Stimulated activated CD8-positive, alpha-beta memory T cell treated with anti-CD3 and anti-CD28 coated beads, Interleukin-7, amount 100 ng/mL, for 4 hours (primary cell): ENCODE results near the gene RABAC1.

Experiments used
- DNase-seq, 2 donors: peaks; one replicate each; pipeline ENCODE4 v3.0.0-alpha.2; 2020; ENCODE audit warnings: low read depth in 2 of 2

RABAC1 gene

DNA sequence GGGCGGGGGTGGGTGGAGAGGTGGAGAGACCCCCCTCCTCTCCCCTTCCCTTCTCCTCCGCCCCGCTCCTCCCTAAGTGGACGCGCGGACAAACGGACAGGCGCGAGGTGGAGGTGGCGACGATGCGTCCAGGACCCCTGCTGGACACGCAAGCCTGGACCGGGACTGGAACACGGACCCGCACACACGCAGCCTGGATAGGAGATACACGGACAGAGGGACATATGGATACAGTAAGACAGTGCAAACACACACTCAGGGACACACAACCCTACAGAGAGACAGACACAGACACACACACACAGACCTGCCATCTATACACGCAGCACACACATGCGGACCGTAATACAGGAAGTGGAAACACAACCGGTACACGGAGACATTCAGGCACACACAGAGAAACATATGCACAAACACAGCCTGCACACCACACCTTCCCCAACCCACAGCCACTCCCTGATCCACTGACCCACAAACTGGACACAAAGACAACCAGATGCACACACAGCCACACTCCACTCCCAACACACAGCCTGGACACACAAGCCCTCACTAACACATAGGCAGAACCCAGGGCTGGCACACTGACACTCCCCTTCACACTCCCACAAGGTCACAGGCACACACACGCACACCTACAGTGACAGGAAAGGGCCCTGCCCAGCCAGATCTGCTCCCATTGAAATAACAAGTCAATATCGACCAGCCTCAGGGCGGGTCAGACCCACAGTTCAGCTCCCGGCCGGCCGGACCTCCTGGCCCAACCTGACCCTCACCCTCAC, 30.2 kb downstream of the RABAC1 start:
- DNase-seq = no peak

- DNase-seq = peak in 1 of 2 donors; percentile 44
Measured at GRCh38 chr19:41928221-41928683, 30.9 kb downstream of the RABAC1 start, which contains the start of gene ERFL. Gene ERFL (minus strand): TSS chr19:41928449. CDS start chr19:41912919, 15,530 bp downstream.

DNA sequence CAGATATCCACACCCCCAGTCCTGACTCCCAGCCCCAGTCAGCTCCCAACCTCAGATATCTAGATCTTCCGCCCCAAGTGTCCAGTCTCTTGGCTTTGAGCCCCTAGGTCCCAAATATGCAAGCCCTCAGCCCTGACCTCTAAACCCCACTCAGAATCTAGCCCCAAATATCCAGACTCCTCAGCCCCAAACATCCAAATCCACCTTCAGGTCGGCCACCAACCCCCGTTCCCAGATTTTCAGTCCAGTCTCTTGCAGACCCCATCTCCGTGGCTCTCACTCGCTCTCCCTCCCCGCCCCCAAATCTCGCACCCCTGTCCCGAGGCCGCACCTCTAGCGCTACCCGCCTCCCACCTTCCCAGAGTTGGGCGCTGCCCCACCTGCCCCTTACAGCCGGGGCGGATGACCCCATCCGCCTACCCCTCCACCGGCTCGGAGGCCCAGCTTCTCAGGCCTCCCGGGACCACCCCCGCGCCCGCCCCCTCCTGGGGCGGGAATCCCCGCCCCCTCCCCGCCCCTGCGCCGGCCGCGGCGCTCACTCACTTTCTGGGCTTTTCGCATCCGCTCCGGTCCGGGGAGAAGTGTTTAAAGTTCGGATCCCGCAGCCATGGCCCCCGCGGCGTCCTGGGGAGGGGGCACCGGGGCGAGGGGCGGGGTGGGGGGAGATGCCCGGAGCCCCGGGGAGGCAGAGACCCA, 31.5 kb downstream of the RABAC1 start:
- peak in 1 of 2 donors; percentile 42 for DNase-seq

- DNase-seq = no peak
Measured at GRCh38 chr19:41926763-41927496, 32.2 kb downstream of the RABAC1 start.

- DNase-seq = no peak
Measured at GRCh38 chr19:41926028-41926762, 32.9 kb downstream of the RABAC1 start.

DNA sequence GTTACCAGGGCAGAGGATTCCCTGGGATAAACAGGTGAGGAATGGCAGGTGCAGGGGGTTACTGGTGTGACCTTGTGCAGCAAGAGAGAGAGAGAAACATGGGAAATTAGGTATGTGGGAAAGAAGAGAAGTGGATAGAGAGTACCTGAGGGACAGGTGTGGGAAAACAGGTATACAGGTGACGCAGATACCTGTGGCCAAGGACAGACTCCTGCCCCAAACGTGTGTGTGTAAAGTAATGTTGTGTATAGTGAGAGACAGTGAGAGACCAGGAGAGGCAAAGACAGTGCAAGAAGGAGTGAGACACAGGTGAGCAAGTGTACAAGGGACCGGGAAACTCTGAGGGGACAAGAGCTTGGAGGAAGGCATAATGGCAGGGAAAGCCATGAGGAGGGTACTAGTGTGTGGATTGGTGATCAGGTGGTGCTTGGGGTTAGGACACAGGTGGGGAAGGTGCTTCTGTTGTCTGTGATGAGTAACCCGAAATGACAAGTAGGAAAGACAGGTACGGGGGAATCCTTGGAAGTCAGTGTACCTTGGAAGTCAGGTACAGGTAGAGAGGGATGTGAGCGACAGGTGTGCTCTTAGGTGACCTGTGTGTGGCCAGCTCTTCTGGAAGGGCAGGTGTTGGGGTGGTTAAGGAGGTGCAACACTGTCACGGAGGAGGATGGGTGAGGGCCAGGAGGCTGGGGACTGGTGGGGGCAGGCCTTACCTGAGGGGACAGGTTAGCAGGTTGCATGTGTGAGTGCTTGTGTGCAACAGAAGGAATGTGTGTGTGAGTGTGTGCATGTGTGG, 33.7 kb downstream of the RABAC1 start:
- DNase-seq = no peak

DNA sequence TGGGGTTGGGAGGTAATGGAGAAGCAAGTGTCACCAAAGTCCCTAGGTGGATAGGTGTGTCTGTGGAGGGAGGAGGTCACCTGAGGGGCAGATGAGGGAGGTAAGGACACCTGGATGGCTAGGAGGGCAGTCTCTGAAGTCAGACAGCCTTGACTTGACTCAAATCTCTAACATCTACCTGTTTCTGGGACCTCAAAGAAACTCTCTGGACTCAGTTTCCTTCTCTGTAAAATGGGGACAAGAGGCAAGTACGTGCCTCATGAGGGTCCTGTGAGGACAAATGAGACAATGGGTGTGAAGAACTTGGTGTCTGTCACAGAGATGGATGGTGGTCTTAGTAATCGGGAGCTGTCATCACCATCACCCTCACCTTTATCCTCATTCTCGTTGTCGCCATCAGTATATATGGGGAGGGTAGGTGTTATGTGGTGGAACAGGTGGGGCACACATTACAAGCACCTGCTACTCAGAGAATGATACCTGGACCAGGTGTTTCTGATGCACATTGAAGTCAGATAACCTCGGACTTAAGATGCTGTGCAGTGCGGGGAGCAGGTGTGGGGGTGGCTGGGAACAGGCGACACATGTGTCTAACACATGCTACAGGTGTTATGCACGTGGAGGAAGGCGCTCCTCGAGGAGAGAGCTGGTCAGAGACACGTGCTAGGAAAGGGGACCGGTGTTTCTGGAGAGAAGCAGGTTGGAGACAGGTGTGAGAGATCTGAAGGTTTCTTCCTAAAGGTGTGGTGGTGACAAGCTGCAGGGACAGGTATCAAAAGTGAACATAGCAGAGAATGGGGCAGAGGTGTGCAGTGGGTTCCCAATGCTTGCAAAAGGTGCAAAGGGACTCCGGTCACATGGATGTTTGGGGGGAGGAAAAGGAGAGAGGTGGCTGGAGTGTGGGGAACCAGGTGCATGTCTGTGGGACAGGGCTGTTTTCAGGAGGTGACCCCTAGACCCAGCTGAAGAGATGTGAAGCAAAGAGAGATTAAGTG, 34.7 kb downstream of the RABAC1 start:
- DNase-seq = no peak

GRCh38 chr19:41923045-41923788, 35.9 kb downstream of the RABAC1 start:
- no peak for DNase-seq

GRCh38 chr19:41922585-41922984, 36.5 kb downstream of the RABAC1 start:
- DNase-seq = no peak

GRCh38 chr19:41921577-41922576, 37.2 kb downstream of the RABAC1 start:
- no peak for DNase-seq

GRCh38 chr19:41920882-41921576, 38.1 kb downstream of the RABAC1 start:
- no peak for DNase-seq

GRCh38 chr19:41919948-41920712, 39.0 kb downstream of the RABAC1 start:
- no peak for DNase-seq

DNA sequence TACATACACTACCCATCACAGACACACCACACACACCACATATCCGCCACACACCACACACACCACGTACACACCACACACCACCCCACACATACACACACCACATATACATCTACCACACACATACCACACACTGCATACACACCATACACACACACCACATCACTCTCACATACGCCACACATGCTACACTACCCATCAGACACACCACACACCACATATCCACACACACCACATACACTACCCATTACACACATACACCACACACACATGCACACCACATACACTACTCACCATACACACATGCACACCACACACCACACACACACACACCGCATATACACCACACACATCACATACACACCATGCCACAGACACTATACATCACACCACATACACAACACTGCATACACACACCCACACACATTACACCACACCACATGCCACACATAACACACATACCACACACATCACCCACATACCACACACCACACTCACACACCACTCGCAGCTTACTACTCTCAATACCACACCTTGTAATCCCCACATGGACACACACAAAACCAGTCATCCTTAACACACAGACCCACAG, 40.4 kb downstream of the RABAC1 start:
- DNase-seq = no peak

DNA sequence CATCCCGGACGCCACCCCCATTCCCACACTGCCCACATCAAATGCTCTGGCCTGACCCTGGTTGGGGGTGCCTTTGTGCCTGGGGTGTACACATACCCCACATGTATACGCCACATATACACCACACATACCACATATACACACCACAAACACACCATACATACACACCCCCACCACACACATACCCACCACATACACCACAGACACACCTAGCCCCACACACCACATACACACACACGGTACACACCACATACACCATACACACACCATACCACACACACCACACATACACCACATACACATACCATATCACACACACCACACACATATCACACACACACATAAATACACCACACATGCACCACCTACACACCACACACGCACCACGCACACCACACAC, 41.0 kb downstream of the RABAC1 start:
- no peak for DNase-seq

GRCh38 chr19:41917676-41918075, 41.4 kb downstream of the RABAC1 start:
- DNase-seq = no peak
